NCI-H2196 treated with DMSO at 0.1 percent for 48 hours (cell line): ENCODE measurements around the gene ACACB.

Experiments used
- DNase-seq: peaks from one replicate; lab custom pipeline; 2025; ENCODE audit not compliant: unreplicated experiment; lab: John Stamatoyannopoulos, UW

Gene ACACB

DNA sequence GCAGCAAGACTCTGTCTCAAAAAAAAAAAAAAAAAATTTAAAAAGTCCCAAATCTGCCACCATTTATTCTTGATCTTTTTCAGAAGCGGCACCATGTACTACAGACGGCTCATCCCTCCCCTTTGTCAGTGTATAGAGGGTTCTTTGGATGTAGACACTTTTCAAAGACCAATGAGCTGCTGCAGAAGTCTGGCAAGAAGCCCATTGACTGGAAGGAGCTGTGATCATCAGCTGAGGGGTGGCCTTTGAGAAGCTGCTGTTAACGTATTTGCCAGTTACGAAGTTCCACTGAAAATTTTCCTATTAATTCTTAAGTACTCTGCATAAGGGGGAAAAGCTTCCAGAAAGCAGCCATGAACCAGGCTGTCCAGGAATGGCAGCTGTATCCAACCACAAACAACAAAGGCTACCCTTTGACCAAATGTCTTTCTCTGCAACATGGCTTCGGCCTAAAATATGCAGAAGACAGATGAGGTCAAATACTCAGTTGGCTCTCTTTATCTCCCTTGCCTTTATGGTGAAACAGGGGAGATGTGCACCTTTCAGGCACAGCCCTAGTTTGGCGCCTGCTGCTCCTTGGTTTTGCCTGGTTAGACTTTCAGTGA is 6.5 kb upstream of the ACACB start:
- no peak for DNase-seq

DNA sequence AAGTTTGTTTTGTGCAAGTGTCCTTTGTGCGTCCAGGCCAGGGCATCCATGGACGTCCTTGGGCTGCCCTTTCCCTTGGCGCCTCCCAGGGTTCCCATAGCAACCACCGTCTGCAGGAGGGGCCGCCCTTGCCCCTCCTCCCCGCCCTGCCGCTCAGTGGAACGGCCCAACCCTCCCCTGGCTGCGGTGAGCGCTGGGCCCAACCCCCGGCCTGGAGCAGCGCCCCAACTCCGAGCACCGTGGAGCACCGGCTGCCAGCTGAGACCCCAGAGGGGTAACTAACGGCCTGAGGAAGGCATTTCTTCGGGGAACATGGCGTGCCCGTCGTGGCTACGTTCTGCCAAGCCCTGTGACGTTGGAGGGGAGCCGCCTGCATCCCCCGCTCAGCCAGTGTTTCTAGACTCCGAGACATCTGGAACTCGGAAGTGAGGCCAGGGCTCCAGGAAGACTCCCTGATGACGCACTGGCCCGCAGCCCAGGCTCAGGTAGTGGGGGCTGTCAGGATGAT is 5.3 kb upstream of the ACACB start:
- peak; percentile 72 for DNase-seq

DNA sequence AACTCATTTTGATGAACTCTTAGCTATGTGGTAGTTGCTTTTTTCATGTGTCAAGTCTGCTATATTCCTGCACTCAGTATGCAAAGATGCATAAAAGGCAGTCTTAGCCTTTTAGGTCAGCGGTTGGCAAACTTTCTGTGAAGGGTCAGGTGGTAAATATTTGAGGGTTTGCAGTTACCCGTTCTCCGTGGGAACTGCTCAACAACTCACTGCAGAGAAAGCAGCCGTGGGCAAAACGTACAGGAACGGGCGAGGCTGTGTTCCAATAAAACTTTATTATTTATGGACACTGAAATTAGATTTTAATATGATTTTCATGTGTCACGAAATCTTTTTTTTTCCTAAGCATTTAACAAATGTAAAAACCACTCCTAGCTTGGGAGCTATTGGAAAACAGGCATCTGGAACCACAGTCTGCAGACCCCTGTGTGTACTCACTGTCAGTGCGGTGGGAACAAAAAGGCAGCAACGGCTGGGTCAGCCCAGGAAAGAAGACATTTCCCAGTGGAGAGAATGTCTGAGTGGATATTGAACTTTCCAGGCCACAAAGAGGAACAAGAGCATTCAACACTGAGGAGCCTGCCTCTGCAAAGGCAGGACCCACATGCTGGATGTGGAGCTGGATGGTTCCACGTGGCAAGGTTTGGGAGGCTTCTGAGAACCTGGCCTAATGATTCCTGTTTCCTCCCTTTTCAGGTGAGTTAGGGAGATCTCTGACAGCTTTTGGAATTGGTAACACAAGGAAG is 3.5 kb upstream of the ACACB start:
- no peak for DNase-seq

DNA sequence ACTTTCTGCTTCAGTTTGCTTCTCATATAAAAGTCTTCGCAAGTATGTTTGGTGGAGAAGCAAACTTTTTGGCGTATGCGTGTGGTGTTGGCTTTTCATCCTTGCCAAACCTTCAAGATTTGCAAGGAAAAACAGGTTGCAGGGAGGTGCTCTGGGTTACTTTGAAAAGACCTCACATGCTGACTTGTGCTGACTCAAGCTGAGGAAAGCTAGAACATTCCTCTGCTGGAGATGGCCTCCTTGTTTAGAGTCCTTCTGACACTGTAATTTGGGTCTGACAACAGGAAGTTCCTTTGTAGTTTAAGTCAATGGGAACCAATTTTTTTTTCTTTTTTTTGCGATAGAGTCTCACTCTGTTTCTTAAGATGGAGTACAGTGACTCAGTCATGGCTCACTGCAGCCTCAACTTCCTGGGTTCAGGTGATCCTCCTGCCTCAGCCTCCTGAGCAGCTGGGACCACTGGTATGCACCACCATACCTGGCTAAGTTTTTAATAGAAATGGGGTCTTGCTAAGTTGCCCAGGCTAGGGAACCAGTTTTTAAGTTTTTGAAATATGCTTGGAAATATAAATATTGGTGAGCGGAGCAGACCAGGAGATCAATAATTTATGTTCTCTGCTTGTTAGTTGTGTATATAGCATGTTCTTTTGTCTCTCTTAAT is 2.6 kb upstream of the ACACB start:
- DNase-seq: no peak

DNA sequence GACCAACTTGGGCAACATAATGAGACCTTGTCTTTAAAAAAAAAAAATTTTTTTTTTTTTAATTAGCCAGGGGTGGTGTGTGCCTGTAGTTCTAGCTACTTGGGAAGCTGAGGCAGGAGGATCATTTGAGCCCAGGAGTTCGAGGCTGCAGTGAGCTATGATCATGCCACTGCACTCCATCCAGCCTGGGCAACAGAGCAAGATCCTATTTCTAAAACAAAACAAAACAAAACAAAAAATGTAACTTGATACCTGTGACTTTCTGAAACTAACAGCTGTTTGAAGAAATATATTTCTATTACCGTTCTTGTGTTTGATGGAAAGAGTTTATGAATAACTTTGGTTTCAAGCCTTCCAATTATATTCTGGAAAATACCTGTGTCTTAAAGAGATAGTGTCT is 1.7 kb upstream of the ACACB start:
- DNase-seq: no peak

DNA sequence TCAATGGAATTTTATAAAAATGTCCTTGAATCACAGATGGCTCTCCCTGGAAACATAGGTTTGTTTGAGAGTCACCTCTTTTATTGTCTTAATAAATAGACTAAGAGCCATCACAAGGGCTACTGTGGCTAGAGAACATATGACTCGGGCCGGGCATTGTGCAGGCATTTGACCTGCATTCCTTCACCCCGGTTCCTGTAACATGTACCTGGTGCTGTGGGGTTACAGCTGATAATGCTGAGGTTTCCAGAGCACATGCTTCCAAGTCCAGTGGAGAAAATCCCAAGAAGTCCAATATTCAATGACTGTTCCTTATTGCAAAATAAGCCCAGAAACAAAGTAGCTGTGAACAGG is 1.0 kb upstream of the ACACB start:
- DNase-seq: no peak

DNA sequence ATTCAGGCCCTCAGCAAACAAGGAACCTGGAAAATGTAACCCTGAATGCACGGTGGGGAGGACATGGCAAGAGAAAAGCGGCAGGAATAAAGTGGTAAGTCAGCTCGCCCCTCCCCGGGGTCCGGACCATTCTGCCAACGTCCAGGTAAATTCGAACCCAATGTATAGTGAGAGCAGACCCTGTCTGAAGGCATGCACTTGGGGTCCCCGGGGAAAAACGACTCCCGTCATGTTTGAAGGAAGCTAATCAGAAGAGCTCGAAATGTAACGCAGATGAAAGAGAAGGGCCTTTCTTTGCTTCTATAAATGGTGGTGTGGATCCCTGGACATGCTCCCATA is 193 bp downstream of the ACACB start:
- no peak for DNase-seq

DNA sequence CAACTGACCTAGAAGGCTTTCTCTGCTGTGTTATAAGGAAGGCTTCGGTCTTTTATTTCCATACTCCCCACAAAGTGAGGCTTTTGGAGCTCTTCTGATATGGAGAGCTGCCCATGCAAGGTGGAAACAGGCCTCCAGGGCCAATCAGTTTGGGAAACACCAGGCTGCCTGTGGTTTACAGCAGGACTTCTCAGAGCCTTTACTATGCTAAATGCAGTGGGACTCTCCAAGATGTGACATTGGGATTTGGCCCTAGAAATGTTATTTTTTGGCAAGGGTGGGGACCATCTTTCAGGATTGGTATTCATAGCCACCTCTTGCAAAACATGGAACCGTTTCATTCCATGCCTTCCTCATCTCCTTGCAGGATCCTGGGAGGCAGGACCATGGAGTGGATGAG is 3.7 kb downstream of the ACACB start:
- DNase-seq: no peak

DNA sequence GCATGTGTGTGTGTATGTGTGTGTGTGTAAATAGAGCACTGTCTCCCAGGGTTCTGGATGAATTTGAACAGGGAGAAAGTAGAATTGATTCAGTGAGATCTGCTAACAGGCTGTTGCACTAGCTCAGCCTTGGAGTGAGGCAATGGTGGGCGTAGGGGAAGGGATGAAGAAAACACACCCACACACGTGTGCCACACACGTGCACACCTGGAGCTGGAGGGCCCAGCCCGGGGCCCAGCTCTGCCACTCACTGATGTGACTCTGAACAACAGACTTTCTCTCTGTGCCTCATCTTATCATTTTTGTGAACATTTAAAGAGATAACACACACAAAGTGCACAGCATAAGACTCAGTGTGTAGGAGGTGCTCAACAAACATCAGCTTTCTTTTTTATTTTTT is 4.2 kb downstream of the ACACB start:
- DNase-seq: no peak

DNA sequence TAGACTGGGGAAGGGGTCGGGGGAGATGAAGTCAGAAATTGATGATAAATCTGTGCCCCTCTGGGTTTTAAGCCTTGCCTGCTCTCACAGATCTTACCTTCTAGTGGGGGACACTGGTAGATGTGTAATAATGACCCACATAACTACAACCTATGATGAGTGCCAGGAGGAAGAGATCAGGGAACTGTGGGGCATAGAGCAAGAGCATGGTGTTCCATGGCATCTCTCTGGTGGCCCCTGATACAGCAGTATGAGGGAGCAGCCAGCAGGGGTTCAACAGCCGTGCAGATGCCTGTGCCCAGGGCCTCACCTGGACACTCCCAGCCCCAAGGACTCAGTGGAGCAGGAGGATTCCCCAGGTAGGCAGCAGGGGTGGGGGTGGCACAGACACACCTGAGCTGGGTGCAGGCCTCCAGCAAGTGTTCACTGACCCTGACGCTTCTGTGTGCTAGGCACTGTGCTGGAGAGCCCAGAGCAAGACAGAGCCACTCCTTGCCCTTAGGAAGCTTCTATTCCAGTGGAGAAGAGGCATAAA is 5.0 kb downstream of the ACACB start:
- DNase-seq: no peak

DNA sequence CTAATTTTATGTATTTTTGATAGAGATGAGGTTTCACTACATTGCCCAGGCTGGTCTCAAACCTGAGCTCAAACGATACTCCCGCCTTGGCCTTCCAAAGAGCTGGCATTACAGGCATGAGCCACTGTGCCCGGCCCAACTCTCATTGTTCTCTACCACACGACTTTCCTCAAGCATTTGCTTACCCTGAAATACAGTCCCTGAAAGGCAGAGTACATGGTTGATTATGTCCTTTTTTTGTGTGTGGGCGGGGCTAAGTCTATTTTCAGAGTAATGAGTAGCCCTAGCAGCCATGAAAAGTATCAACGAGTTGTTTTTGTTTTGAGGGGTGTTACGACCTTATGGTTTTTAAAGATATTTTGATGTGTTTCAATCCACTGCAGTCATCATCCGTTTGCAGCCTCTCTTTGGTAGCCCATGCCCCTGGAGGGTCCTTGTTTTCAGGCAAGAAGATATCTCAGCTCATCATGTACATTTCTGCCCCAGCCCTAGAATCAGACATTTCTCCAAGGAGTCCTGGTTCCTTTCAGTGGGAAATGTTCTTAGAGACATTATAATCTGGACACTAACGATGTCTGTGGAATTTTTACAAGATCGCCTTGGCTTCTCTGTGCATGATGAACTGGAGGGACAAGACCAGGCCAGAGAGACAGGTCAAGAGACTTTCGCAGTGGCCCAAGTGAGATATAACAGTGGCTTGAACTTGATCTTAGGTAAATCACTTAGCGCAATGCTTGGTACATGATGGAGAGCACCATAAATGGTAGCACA is 8.7 kb downstream of the ACACB start:
- no peak for DNase-seq

DNA sequence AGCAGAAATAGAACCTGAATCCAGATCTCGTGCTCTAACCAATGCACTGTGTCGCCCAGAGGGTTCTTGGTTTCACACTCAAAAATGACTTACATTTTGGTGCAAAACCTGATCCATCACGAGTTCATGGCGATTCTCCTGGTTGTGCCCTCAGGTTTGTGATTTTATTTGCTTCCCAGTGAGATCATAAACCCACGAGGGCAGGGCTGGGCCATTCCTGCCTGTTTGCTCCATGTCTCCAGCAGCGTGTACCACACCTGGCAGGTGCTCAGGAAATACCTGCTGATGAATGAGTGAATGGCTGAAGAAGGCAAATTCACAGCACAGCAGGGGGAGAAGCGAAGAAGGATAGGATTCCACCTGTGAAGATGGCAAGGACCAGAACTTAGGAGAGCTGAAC is 9.4 kb downstream of the ACACB start:
- no peak for DNase-seq

DNA sequence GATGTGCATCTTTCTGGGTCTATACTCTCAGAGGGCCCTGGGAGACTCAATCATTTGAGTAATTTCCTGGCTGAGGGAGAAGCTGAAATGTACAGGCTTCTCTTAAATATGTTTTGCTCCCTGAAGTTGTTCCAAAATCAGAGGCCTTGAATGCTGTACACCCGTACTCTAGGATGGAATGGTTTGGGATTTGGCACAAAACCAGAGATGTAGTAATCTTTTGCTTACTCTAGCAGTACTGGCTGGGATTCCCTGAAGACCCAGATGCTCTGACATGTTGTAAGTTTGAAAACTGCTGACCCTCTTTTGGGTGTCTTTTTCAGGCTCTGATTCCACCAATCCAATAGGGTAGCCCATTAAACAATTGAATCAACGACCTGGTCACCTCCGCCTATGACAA is 10.4 kb downstream of the ACACB start:
- no peak for DNase-seq

DNA sequence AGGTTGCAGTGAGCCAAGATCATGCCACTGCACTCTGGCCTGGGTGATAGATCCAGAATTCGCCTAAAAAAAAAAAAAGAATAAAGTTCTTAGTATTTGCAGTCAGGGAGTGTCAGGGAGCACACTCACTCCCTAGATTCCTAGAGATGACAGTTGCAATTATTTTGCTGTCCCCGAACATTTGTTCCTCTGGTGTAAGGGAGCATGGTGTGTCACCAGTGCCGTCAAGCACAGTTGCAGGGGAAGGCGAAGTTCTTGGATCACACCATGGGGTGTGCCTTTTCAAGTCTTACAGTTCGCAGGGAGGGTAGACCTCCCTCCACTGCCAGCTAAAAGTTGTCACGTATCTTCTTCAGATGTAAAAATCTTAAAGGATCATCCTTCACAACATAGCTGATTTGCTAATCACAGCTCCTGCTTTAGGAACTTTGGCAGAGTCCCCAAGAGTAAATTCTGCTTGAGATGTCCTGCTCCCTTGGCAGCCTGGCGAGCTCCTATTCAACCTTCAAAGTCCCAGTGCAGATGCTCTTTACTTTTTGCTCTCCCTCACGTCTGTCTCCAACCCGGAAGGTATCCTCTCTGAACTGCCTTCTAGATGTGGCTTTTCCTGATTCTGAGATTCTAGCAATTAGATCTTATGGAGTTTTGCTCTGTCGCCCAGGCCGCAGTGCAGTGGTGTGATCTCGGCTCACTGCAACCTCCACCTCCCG is 11.3 kb downstream of the ACACB start:
- DNase-seq: no peak

DNA sequence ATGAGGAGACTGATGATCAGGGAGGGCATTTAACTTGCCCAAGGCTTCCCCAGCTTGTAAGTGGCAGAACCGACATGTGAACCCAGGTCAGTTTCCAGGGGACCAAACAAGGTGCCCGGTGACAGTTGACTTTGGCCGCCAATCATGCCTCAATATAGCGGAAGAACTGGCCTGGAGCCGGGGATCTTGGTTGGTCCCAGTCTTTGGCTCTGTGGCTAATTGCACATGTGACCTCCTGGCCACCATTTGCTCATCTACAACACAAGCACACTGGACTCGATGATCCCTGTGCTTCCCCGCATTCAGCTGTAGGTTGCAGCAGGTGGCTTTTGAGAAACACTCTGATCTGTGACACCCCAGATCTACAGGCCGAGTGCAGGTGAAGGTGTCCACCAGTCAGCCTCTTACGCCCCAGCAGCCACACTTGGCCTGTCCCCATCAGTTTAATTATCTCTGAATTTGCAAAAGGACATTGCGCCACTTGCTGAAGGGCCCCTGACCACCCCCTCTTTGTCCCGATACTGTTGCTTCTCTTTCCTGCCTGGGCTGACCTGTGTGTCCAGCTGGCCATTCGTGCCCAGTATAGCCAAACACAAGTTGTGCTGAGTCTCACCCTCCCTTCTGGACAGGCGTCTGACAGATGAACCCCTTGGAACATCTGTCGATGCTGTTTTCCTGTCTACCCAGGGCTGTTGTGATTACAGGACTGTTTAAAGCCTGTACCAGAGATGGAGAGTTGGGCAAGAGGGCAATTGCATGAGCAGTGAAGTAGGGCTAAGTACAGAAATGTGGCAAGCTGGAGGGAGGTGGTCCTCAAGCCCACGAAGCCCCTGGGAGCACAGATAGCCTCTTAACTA is 14.1 kb downstream of the ACACB start:
- DNase-seq: no peak

DNA sequence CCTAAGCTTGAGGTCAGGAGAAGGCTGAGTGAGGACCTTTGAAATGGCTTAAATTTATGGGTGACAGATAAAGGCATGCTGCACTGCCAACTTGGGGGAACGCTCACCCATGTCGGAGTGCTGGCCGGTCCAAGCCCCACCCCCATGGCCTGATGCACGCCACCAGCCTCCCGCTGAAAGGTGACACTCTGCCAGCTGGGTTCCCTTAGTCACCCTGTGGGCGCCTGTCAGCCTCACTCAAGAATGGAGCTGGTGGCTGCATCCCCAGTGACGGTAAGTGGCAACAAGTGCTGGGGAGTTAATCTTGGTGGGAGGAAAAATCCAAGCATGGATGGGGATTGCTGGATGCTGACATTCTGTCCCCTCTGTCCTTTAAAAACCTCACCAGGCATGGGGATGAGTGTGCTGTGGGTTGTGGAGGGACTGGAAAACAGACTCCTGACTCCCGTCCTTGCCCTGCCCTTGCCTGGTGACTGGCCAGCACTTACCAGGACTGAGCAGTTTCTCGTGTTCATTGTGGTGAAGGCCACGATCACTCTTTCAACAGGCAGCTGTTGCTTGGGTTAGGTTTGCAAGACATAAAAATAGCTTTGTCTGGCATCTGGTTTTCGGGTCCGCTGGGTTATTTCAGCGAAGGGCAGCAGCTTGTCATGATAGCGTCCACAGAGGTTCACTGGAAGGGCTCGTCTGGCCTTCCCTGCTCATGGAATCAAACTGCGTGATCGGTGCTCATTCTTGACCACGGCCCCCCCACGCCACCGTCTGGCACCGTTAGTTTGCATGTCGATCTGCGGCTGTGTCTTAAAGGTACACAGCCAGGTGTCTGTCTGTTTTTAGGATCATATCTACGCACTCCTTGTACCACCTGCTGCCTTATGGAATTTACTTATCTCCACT is 15.0 kb downstream of the ACACB start:
- DNase-seq: no peak

DNA sequence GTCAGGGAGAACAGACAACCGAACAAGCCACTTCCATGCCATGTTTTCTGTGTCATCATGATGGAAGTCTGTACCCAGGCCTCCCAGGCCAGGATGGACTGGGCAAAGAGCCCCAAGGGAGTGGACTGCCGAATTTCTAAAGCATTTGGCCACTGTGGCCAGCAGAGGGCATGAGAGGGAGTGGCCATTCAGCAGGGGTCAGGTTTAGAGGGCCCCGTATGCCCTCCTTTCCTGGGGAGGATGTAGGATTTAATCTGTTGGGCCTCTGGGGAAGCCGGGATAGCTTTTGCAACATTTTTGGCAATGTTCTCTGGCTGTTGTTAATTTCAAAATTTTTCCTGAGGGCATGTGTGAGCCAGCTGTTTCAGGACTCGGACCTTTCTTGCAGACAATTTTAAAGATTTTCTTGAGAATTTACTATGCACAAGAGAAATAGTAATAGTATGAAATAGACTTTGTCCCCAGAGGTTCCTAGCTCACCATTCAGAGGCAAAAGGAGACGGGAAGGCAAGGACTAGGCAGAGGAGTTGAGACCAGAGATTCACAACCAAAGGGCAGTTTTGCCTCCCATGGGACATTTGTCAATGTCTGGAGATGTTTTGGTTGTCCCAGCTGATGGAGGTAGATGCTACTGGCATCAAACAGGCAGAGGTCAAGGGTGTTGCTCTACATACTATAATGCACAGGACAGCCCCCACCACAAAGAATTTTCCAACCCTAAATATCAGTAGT is 18.0 kb downstream of the ACACB start:
- DNase-seq: no peak

DNA sequence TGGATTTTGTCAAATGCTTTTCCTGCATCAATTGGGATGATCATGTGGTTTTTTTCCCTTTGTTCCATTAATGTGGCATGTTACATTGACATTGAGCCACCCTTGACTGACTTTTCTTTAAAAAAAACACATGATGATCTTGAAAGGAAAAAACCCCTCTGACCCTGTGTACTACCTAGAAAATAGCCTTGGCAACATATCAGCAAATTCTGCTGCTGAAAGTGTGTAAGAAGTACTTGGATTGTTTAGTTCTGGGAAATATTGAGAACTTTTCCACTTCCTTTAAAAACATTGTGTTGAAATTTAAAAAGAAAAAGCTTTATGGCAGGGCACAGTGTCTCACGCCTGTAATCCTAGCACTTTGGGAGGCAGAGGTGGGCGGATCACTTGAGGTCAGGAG is 20.7 kb downstream of the ACACB start:
- no peak for DNase-seq
